Keratinocyte (primary cell): ENCODE data around the gene ZNF708.

Experiments used
- CTCF ChIP-seq, 3 experiments: IDR thresholded peaks in 1 of 3; conservative IDR thresholded peaks in 1 of 3; optimal IDR thresholded peaks in 1 of 3; 2 replicates in 2 of 3; 3 replicates in 1 of 3; pipeline versions ENCODE3 to v1.5.1; 2011; ENCODE audit warnings: low read length in 3 of 3, mild to moderate bottlenecking in 3 of 3, moderate library complexity in 2 of 3, control low read depth in 1 of 3, inconsistent platforms in 1 of 3; ENCODE audit not compliant: insufficient read depth in 2 of 3; ENCODE audit errors: extremely low read depth in 1 of 3
- EZH2 ChIP-seq: IDR thresholded peaks from one replicate; pipeline ENCODE4 v1.6.1; 2012; ENCODE audit warnings: inconsistent platforms, mild to moderate bottlenecking, low read length, moderate library complexity

GRCh38 chr19:21321134-21321533 lies 8.1 kb downstream of the ZNF708 start:
- TF ChIP-seq CTCF (optimal IDR thresholded peaks at IDR 0.05 in 1 of 3, IDR thresholded peaks at IDR 0.05 in 1 of 3, conservative IDR thresholded peaks at IDR 0.05 in 1 of 3; ENCODE audit: extremely low read depth in 1 of 3, insufficient read depth in 2 of 3, low read length in 3 of 3) (no peak), EZH2 (no peak)
